CD14-positive monocyte (primary cell): ENCODE measurements around the gene EXOSC5. TPM values are rescaled to one million over a fixed set of nuclear protein-coding genes. Genes with fewer than 3 reads are reported as not detected.

Experiments used
- DNase-seq, 3 donors: peaks; one replicate each; pipeline ENCODE4 v3.0.0-alpha.2; 2011 to 2022
- H2AFZ ChIP-seq: 2 replicates; pipeline ENCODE4 v1.6.0; 2012; ENCODE audit warnings: mild to moderate bottlenecking, low read depth, low read length, inconsistent platforms; ENCODE audit not compliant: insufficient read depth, poor library complexity, severe bottlenecking
- H3K27ac ChIP-seq, 2 donors: 1 replicate in 1 of 2; 2 replicates in 1 of 2; pipeline ENCODE4 v1.5.1; 2012 to 2013; ENCODE audit warnings: low read length in 2 of 2, control low read depth in 1 of 2, inconsistent platforms in 1 of 2, low read depth in 1 of 2, mild to moderate bottlenecking in 1 of 2
- H3K27me3 ChIP-seq, 2 donors: one replicate each; pipeline versions ENCODE4 v1.6.0 to v1.6.1; 2011 to 2013; ENCODE audit warnings: low read length in 2 of 2; ENCODE audit not compliant: control insufficient read depth in 2 of 2, insufficient read depth in 2 of 2
- H3K36me3 ChIP-seq, 2 donors: replicated peaks in 1 of 2; 1 replicate in 1 of 2; 2 replicates in 1 of 2; pipeline versions ENCODE4 v1.5.1 to v1.6.1; 2012 to 2013; ENCODE audit warnings: low read length in 2 of 2, control low read depth in 1 of 2, inconsistent platforms in 1 of 2, mild to moderate bottlenecking in 1 of 2; ENCODE audit not compliant: insufficient read depth in 2 of 2, control insufficient read depth in 1 of 2
- H3K4me1 ChIP-seq, 2 donors: 1 replicate in 1 of 2; 2 replicates in 1 of 2; pipeline versions ENCODE4 v1.5.1 to v1.6.1; 2012 to 2013; ENCODE audit warnings: low read length in 2 of 2, control low read depth in 1 of 2, inconsistent platforms in 1 of 2, mild to moderate bottlenecking in 1 of 2, moderate library complexity in 1 of 2; ENCODE audit not compliant: insufficient read depth in 2 of 2, control insufficient read depth in 1 of 2
- H3K4me2 ChIP-seq: replicated peaks from 2 replicates; pipeline ENCODE3; 2012; ENCODE audit warnings: low read length, moderate library complexity, mild to moderate bottlenecking; ENCODE audit not compliant: poor library complexity, severe bottlenecking; ENCODE audit errors: extremely low read depth
- H3K4me3 ChIP-seq, 3 experiments: fragments of 200-600 bp in 1 of 3; sonication (generic) in 1 of 3; replicated peaks in 1 of 3; 1 replicate in 2 of 3; 2 replicates in 1 of 3; pipeline ENCODE4 v1.5.1; 2011 to 2013; ENCODE audit warnings: low read length in 3 of 3, mild to moderate bottlenecking in 3 of 3, control low read depth in 2 of 3, low read depth in 2 of 3, inconsistent platforms in 1 of 3, moderate library complexity in 1 of 3
- H3K79me2 ChIP-seq: 2 replicates; pipeline ENCODE4 v1.6.0; 2012; ENCODE audit warnings: mild to moderate bottlenecking, control low read depth, inconsistent platforms, low read length, moderate library complexity; ENCODE audit not compliant: insufficient read depth
- H3K9ac ChIP-seq: 2 replicates; pipeline ENCODE4 v1.6.0; 2017; ENCODE audit warnings: low read length, mild to moderate bottlenecking; ENCODE audit not compliant: insufficient read depth, poor library complexity, severe bottlenecking
- H3K9me3 ChIP-seq, 2 donors: replicated peaks in 1 of 2; 1 replicate in 1 of 2; 2 replicates in 1 of 2; pipeline versions ENCODE4 v1.5.1 to v1.6.1; 2012 to 2013; ENCODE audit warnings: low read length in 2 of 2, control low read depth in 1 of 2; ENCODE audit not compliant: control insufficient read depth in 1 of 2, insufficient read depth in 1 of 2
- H4K20me1 ChIP-seq: 2 replicates; pipeline ENCODE4 v1.6.0; 2012; ENCODE audit warnings: mild to moderate bottlenecking, low read length, control low read depth, moderate library complexity; ENCODE audit not compliant: insufficient read depth
- H3K27ac Mint-ChIP-seq, 7 donors: one replicate each; pipeline ENCODE4 v1.8.0; 2020; ENCODE audit warnings: mild to moderate bottlenecking in 7 of 7, mixed read lengths in 7 of 7, moderate library complexity in 6 of 7, inconsistent platforms in 2 of 7
- H3K27me3 Mint-ChIP-seq, 3 donors: one replicate each; pipeline ENCODE4 v1.8.0; 2021 to 2022; ENCODE audit warnings: low read depth in 3 of 3, mild to moderate bottlenecking in 3 of 3, mixed read lengths in 3 of 3, moderate library complexity in 3 of 3, inconsistent platforms in 1 of 3
- H3K36me3 Mint-ChIP-seq, 2 donors: one replicate each; pipeline ENCODE4 v1.8.0; 2020; ENCODE audit warnings: mixed read lengths in 2 of 2, inconsistent platforms in 1 of 2, mild to moderate bottlenecking in 1 of 2
- H3K4me1 Mint-ChIP-seq: one replicate; pipeline ENCODE4 v1.8.0; 2020; ENCODE audit warnings: mild to moderate bottlenecking, mixed read lengths
- H3K4me3 Mint-ChIP-seq, 2 donors: one replicate each; pipeline ENCODE4 v1.8.0; 2020; ENCODE audit warnings: mild to moderate bottlenecking in 2 of 2, mixed read lengths in 2 of 2, moderate library complexity in 1 of 2
- H3K9me3 Mint-ChIP-seq, 7 donors: one replicate each; pipeline ENCODE4 v1.8.0; 2020 to 2022; ENCODE audit warnings: mixed read lengths in 7 of 7, mild to moderate bottlenecking in 6 of 7, moderate library complexity in 6 of 7, inconsistent platforms in 2 of 7
- WGBS: methylation state at CpG from one replicate; pipeline ENCODE4 v1.1.5; 2013; ENCODE audit warnings: missing lambda C conversion rate; ENCODE audit not compliant: insufficient coverage; 5-methylcytosine and 5-hydroxymethylcytosine counted together
- intact Hi-C, 2 donors: fragments of 100-400 bp; cut with micrococcal nuclease; formaldehyde crosslinking; loops; one replicate each; pipeline versions ENCODE4 v1.15.0 to v1.15.1; 2023
- polyA plus RNA-seq, 3 donors: library from polyadenylated mRNA; depleted of rRNA in 1 of 3; unstranded in 2 of 3; stranded (reverse) in 1 of 3; fragments of 300-500 nt in 2 of 3; fragments of >200 nt in 1 of 3; fragmentation: Illumina TruSeq in 2 of 3; gene quantifications; 1 replicate in 2 of 3; 2 replicates in 1 of 3; pipeline ENCODE4 v1.2.3, GENCODE V29; 2012 to 2021
- TF ChIP-seq, protein P1 (sequence below): fragments of 200-600 bp; IDR thresholded peaks from one replicate; pipeline ENCODE4 v1.8.0; 2022; ENCODE audit warnings: antibody characterized with exemption, mild to moderate bottlenecking

The EXOSC5 gene
- polyA plus RNA-seq, 3 donors: 24.0 to 58.7 (median 40.5) TPM

DNA sequence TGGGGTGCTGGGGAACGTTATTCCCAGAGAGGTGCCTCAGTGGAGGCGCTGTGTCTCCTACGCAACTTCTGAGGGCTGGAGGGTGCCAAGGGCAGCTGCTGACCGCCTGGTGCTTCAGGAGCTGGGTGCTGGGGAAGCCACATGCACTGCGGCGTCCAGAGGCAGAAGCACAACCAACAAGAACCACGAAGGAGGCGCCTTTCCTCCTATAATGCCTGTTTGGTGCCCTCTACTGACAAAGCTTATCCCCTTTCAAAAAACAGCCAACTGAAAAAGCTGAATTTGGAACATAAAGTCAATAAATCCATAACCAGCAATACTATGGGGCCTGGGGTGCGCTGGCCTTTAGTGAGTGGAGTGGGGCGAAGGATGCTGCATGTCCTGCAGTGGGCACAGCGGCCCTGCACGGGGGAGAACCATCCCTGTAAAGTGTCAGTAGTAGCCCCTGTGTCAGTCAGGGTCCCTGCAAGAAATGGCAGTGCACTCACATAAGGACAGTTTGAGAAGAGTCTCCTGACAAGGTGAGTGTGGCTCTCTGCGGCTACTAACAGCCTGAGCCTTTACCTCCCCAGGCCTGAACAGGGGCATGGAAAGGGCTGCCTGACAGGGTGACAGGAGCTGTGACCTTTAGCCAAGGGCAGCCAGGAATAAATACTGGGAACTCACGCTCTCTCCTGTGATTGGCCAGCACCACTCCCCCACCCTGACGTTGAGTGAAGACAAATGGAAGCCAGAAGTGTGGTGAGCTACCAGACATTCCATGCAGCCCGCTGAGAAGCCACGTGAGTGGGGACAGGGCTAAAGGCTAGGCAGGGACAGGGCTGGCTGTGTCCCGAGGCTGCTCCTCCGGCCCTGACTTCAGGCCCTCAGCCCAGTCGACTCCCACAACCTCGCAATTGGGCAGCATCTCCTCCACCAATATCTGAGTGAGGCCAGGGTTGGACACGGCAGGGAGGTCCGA is 34.5 kb upstream of the EXOSC5 start:
- Mint-ChIP-seq H3K4me3 (no peak overlapping the region), H3K27ac (peak overlapping the region in 6 of 7 donors; percentile 20 to 85 (median 58)), H3K27me3 (peaks cover 0 to 1% (median 0%) of the 10 kb centered on the region in 3 donors), H3K4me1 (peaks cover 43% of the 10 kb centered on the region), H3K36me3 (peaks cover 32 to 48% of the 10 kb centered on the region in 2 donors), H3K9me3 (no peaks in the 10 kb centered on the region)
- intact Hi-C loops: loop anchor here (5.0 to 10.0 kb wide), 2 partner anchors 34 to 167 kb away; partner anchors contain the start of genes BCKDHA (in 1 of the 2), EXOSC5 (in 1 of the 2) and HNRNPUL1 (in 1 of the 2)
- peaks cover 41 to 48% of the 10 kb centered on the region in 2 donors for H3K4me1 ChIP-seq
- no peak overlapping the region for H3K27ac ChIP-seq
- WGBS: 72% methylated on average over 15 of the region's 23 CpGs
- H3K36me3 ChIP-seq: peaks cover 13 to 29% of the 10 kb centered on the region in 2 donors
- H3K27me3 ChIP-seq: no peaks in the 10 kb centered on the region
- H3K9me3 ChIP-seq: no peaks in the 10 kb centered on the region
- peaks cover 45% of the 10 kb centered on the region for H3K79me2 ChIP-seq
- peak; percentile 52 to 69 (median 60) for DNase-seq
- no peak overlapping the region for H2AFZ ChIP-seq
- H3K4me2 ChIP-seq: no peak overlapping the region
- H3K9ac ChIP-seq: no peak overlapping the region
- TF ChIP-seq, protein P1, sequence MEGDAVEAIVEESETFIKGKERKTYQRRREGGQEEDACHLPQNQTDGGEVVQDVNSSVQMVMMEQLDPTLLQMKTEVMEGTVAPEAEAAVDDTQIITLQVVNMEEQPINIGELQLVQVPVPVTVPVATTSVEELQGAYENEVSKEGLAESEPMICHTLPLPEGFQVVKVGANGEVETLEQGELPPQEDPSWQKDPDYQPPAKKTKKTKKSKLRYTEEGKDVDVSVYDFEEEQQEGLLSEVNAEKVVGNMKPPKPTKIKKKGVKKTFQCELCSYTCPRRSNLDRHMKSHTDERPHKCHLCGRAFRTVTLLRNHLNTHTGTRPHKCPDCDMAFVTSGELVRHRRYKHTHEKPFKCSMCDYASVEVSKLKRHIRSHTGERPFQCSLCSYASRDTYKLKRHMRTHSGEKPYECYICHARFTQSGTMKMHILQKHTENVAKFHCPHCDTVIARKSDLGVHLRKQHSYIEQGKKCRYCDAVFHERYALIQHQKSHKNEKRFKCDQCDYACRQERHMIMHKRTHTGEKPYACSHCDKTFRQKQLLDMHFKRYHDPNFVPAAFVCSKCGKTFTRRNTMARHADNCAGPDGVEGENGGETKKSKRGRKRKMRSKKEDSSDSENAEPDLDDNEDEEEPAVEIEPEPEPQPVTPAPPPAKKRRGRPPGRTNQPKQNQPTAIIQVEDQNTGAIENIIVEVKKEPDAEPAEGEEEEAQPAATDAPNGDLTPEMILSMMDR: peak; percentile 70
- no peak overlapping the region for H3K4me3 ChIP-seq
- H4K20me1 ChIP-seq: peaks cover 5% of the 10 kb centered on the region

DNA sequence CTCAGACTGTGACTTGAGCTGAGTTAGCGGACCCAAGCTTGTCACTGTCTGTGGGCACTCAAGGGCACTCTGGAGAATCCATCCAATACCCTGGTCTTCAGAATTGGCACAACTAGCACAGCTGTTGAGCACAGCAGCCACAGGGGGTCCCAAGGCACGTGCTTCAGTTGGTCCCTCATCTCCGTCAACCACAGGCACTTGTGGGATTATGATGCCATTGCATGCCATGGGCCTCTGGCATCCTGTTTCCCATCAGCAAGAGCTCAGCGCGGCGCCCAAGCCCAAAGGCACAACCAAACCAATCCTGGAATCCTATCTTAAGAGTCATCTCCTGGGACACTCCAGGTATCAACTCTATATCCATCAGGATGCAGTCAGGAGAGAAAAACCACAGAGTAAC is 33.8 kb upstream of the EXOSC5 start:
- Histone ChIP-seq H3K9ac (no peak overlapping the region), H3K4me3 (no peak overlapping the region), H4K20me1 (peaks cover 13% of the 10 kb centered on the region), H3K36me3 (peaks cover 14 to 22% of the 10 kb centered on the region in 2 donors), H3K79me2 (peaks cover 45% of the 10 kb centered on the region), H2AFZ (no peak overlapping the region), H3K4me1 (peaks cover 49 to 55% of the 10 kb centered on the region in 2 donors), H3K4me2 (no peak overlapping the region), H3K27ac (no peak overlapping the region), H3K27me3 (no peaks in the 10 kb centered on the region), H3K9me3 (no peaks in the 10 kb centered on the region)
- Mint-ChIP-seq H3K4me3 (no peak overlapping the region), H3K27me3 (peaks cover 0 to 1% (median 0%) of the 10 kb centered on the region in 3 donors), H3K9me3 (no peaks in the 10 kb centered on the region), H3K4me1 (peaks cover 47% of the 10 kb centered on the region), H3K36me3 (peaks cover 27 to 44% of the 10 kb centered on the region in 2 donors), H3K27ac (peak overlapping the region in 3 of 7 donors; percentile 11 to 85 (median 15))
- 53% methylated on average over 3 of the region's 6 CpGs for WGBS
- TF ChIP-seq, protein P1: no peak
- intact Hi-C loops: loop anchor here (5.0 to 10.0 kb wide), 2 partner anchors 34 to 166 kb away; partner anchors contain the start of genes BCKDHA (in 1 of the 2), EXOSC5 (in 1 of the 2) and HNRNPUL1 (in 1 of the 2)
- no peak for DNase-seq
